GM12865 (cell line): Measurements from ENCODE around the gene TRAPPC5.

Source experiments
- DNase-seq: peaks from one replicate; pipeline ENCODE4 v3.0.0; 2010; ENCODE audit warnings: low read depth
- H3K4me3 ChIP-seq: 2 replicates; pipeline ENCODE4 v1.5.1; 2011; ENCODE audit warnings: mild to moderate bottlenecking, low read depth, low read length, control low read depth
- CTCF ChIP-seq: IDR thresholded peaks from 2 replicates; pipeline ENCODE4 v1.5.1; 2011; ENCODE audit warnings: low read length, control low read depth, low read depth, inconsistent platforms; ENCODE audit not compliant: insufficient read depth; ENCODE audit errors: missing control alignments

Gene TRAPPC5

DNA sequence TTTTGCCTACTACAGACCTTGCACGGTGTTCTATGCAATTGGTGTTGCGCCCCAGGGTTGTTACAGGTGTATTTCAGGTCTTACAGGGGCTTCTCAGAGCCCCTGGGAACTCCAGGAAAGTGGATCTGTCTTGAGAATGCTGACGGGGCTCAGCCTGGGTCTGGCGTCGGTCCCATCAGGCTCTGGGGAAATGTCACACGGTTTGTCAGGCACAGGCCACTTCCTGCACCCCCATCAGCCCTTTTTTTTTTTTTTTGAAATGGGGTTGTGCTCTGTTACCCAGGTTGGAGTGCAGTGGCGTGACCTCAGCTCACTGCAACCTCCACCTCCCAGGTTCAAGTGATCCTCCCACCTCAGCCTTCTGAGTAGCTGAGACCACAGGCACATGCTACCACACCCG, 38.0 kb downstream of the TRAPPC5 start:
- TF ChIP-seq CTCF = no peak

DNA sequence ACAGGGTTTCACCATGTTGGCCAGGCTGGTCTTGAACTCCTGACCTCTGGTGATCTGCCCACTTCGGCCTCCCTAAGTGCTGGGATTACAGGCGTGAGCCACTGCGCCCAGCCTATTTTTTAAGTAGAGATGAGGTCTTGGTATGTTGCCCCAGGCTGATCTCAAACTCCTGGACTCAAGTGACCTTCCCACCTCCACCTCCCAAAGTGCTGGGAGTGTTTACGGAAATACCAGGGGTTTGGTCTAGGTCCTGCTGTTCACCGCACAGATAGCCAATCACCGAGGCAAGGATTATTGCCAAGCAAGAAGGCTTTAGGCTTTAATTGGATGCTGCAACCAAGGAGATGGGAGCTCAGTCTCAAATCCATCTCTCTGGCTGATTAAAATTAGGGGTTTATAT, 39.7 kb downstream of the TRAPPC5 start:
- no peak overlapping the region for H3K4me3 ChIP-seq
- TF ChIP-seq CTCF = no peak
- no peak for DNase-seq

More for the DNA sequence above, 38.0 kb downstream of the TRAPPC5 start:
- peak; percentile 88 for DNase-seq
- H3K4me3 ChIP-seq = no peak overlapping the region

- no peak for TF ChIP-seq CTCF
- no peak overlapping the region for H3K4me3 ChIP-seq
- DNase-seq = peak; percentile 95
Measured at GRCh38 chr19:7722231-7722651, 41.6 kb downstream of the TRAPPC5 start.

- TF ChIP-seq CTCF = no peak
- DNase-seq = peak; percentile 45
- no peak overlapping the region for H3K4me3 ChIP-seq
Measured at GRCh38 chr19:7725791-7726190, 45.2 kb downstream of the TRAPPC5 start.

DNA sequence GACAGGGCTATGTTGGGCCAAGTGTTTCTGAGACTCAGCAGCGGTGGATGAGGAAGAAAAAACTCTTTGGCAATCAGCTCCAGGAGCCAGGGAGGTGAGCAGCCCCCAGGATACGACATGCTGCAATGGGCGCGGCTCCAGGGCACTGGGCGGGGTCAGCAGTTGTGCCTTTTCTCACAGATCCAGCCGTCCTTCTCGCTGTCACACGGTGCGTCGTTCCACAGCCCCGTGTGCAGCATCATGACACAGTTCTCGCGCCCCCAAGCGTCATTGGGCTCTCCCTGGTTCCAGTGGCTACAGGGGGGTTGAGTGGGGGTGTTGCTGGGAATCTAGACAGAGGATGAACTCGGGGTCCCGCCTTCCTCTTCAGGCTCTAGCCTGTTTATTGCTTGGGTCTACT, 48.6 kb downstream of the TRAPPC5 start:
- DNase-seq = no peak
- no peak overlapping the region for H3K4me3 ChIP-seq
- no peak for TF ChIP-seq CTCF

GRCh38 chr19:7729831-7730285, 49.2 kb downstream of the TRAPPC5 start:
- no peak for TF ChIP-seq CTCF
- no peak overlapping the region for H3K4me3 ChIP-seq
- DNase-seq = no peak
